SK-MEL-5 (cell line): Measurements from ENCODE around the gene SERTAD3. TPM values are rescaled to one million over a fixed set of nuclear protein-coding genes. Genes with fewer than 3 reads are reported as not detected.
"Not testable (repeated sequence)": the region's sequence is repeated elsewhere in the genome, so short reads cannot be mapped to it uniquely, and the experiment has no call there.

Experiments
- DNase-seq: peaks from one replicate; pipeline ENCODE4 v3.0.0-alpha.2; 2016; ENCODE audit warnings: low read depth, low spot score
- in situ Hi-C: cut with HindIII; loops from 2 replicates; pipeline ENCODE4 v1.10.0; 2016; ENCODE audit warnings: low sequenced_read_pairs, high pct_unique_total_duplicates, low pct_unique_long_range_greater_than_20kb
- total RNA-seq: library from RNA; depleted of rRNA; stranded (reverse); fragments of >200 nt; shearing (Covaris generic); gene quantifications from 2 replicates; pipeline ENCODE4 v1.2.3, GENCODE V29; 2014

SERTAD3 gene
- total RNA-seq, 1 experiment from 2014 or later, result 12.8 TPM

DNA sequence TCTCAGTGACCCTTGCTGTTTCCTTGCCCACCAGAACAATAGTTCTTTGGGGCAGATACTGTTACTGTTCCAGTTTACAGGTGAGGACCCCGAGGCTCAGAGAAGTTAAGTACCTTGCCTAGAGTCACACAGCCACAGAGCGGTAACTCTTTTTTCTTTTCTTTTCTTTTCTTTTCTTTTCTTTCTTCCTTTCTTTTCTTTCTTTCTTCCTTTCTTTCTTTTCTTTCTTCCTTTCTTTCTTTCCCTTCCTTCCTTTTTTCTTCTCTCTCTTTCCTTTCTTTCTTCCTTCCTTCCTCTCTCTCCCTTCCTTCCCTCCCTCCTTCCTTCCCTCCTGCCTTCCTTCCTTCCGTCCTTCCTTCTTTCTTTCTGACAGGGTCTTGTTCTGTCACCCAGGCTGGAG lies 26.1 kb downstream of the SERTAD3 start:
- in situ Hi-C loops, result no loop called here
- no peak for DNase-seq

DNA sequence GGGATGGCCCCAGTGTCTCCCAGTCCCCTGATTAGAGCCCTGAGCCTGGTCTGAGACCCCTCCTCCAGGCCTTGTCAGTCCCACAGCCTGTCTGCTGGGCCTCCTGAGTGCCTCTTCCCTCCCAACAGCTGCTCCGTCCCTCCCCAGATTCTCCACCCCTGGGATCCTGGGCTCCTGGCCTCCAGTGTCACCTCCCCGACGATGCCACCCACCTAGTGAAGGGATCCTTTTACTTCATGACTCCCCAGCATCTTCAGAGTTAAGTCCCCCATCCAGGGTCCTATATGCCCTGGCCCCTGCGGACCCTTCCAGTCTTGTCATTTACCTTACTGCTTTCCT lies 26.5 kb downstream of the SERTAD3 start:
- no peak for DNase-seq
- in situ Hi-C loops, result no loop called here

DNA sequence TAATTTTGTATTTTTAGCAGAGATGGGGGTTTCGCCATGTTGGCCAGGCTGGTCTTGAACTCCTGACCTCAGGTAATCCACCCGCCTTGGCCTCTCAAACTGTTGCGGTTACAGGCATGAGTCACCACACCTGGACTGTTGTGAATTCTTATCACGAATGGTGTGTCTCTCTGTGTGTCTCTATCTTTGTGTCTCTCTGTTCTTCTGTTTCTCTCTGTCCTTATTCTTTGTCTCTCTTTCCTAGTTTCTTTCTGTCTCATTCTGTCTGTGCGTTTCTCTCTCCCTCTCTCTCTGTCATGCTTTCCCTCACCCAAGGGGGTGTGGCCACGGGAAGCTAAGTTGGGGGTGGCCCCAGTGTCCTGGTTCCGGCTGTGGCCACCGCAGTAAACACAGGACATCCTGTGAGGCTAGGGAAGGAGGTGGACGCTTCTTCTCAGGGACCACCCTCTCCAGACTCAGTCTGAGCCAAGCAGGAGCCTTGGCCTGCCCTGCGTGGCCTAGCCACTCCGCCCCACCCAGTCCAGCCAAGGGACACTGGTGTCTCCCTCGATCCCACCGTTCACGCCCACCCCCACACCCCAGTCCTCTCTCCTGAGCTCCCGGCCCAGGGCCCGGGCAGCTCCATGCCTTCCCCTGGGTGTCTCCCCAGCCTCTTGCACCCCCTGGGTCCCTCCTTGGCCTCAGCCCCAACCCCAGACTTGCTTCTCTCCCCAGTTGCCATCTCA lies 27.1 kb downstream of the SERTAD3 start:
- DNase-seq, result no peak

DNA sequence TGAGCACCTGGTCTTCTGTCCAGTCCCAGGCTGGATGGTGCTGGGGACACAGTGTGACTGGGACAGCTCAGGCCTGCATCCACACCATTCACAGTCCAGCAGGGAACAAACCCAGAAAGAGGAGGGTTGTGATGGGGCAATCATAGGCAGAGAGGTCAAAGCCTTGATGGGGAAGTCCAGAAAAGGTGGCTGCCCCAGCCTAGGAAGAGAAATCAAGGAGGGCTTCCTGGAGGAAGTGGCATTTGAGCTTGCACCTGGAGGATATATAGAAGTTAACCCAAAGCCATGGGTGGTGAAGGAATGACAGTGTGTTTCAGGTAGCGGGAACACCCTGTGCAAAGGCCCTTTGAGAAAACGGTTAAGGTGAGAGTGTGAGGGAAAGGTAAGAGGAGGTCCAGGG lies 28.4 kb downstream of the SERTAD3 start:
- in situ Hi-C loops, result no loop called here
- DNase-seq, result no peak

More for the DNA sequence above, 27.1 kb downstream of the SERTAD3 start:
- in situ Hi-C loops, result no loop called here

DNA sequence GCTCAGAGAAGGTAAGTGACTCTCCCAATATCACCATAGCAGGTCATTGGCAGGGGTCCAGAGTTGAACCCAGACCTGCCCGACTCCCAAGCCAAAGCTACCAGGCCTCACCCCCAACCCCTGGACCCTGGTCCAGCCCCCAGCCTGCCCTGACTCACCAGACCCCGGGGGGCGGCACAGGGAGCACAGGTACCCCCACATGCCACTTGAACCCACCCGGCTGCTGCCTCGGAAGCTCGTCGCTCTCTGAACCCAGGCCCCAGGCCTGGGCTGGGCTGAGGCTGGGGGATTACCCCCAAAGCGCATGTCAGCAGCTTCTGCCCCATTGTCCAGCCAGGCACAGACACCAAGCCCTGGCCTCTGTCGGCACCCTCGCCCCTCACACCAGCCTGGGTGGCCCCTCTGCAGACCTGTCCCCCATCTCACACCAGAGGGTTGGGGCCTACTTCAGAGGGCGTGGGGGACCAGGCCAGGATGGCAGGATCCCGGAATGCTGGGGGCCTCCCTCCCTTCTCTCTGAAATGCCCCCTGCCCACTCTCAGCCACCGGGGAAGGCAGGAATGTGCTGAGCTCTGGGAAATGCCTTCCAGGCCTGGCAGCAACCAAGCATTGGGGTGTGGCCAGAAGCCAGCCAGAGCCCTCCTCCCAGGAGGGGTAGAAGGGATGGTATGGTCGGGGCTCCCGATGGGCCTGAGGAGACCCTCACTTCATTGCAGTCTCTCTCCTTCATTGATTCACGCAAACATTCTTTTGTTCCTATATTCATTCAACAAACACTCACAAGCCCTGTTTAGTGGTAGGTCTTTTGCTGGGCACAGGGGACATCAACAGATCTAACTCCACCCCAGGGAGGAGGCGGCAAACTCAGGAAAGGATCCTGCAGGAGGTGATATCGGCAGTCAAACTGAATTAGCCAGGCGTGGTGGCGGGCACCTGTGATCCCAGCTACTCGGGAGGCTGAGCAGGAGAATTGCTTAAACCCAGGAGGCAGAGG lies 29.3 kb downstream of the SERTAD3 start:
- in situ Hi-C loops, result no loop called here
- DNase-seq, result no peak

DNA sequence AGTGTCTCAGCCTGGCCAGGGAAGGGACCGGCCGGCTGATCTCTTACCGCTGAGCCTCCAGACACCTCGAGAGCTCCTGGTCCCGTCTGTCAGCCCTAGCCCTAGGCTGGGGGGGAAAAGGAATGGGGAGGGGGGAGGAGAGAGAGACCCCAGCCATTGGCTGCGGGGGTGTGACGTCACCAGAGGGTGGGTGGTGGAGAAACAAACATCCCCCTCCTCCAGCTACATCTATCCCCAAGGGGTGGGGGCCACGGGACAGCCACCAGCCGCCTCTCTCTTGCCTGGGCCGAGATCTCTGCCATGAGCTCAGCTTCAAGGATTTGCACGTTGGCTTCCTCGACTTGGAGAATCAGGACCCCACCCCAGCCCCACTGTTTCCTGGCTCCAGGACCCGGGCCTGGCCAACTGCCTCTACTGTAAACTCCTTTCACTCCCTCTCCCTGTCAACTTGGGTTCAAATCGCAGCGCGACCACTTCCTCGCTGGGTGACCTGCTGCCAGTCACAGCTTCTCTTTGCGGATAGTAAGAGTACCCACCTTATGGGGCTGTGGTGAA lies 30.8 kb downstream of the SERTAD3 start, which contains the start of gene PRX:
PRX (minus strand) TSS at position 88 of the 555 bp plus-strand sequence. CDS start 5,446 bp downstream, outside the sequence.
- in situ Hi-C loops, result no loop called here
- DNase-seq, result no peak

DNA sequence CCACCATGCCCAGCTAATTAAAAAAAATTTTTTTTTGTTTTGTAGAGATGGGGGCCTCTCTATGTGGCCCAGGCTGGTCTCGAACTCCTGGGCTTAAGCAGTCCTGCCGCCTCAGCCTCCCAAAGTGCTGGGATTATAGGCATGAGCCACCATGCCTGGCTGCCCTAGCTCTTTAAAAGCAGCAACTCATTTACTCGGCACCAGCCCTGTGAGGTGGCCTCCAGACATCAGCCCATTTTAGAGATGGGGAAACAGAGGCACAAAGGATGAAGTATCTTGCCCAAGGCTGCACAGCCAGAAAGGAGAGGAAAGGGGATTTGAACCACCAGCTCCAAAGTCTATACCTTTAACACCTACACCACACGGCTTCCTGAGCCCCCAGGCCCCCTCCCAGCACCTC lies 31.3 kb downstream of the SERTAD3 start:
- in situ Hi-C loops, result no loop called here
- no peak for DNase-seq

DNA sequence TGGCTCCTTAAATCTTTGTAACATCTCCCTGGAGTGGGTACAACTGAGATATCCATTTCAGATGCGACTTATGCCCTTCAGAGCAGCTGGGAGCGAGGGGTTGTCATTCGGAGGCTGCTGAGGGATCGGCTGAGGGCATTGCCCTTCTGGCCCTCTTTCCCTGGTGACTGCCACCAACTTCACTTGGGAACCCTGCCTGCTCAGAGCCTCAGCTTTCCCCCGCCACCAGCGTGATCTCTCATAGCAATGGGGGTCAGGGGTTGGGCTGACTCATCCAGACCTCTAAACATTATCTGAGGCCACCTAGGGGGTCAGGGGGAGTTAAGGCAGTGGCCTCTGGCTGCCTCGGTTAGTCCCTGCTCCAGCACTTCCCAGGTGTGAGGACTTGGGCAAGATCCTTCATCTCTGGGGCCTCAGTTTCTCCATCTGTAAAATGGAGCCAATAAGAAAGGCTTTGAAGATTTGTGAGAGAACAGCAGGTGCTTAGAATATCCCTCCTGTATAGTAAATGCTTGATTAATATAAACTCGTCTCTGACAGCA lies 32.1 kb downstream of the SERTAD3 start:
- in situ Hi-C loops, result no loop called here
- no peak for DNase-seq

DNA sequence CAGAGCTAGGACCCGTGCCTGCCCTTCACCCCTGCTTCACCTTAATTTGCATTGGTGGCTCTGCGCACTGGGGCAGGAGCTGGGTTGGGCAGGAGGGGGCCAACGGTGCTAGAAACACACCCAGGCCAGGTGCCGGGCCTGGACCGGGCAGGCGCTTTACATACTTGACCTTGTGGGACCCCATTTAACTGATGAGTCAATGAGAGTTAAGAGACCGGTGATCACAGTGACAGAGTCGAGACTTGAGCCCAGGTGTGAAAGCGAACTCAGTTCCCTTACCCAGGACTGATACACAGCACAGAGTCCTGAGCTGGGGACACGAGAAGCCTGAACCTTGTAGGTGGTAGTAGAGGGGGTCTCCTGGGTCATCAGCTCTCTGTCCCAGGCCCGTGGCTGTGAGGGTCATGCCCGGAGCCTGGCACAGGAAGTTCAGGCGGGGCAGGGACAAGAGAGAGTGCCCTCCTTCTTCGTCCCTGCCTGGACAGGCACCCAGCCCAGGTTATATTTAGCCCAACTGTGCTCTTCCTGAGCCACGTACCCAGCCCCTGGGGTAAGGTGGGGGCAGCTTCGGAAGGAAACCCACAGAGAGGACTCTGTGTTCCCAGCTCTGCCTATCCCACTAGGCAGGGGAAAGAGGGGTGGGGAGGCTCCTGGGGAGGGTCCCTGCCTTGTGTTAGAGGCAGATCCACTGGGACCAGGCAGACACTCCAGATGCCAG lies 32.9 kb downstream of the SERTAD3 start:
- in situ Hi-C loops, result no loop called here
- DNase-seq, result no peak

DNA sequence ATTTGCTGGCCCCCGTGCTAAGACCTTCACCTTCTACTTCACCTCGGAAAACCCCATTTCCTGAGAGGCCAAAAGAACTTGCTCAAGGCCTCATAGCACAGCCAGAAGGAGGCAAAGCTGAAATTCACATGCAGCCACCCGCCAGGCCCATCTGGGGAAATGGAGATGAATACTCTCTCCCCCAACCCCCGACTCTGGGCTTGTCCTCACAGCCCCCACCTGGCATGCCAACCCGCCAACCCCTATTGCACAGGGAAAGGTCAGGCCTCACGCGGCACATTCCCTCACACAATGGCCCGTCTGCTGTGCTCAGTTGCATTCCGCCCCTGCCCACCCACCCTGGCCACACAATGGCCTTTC lies 34.1 kb downstream of the SERTAD3 start:
- no peak for DNase-seq
- in situ Hi-C loops, result no loop called here

DNA sequence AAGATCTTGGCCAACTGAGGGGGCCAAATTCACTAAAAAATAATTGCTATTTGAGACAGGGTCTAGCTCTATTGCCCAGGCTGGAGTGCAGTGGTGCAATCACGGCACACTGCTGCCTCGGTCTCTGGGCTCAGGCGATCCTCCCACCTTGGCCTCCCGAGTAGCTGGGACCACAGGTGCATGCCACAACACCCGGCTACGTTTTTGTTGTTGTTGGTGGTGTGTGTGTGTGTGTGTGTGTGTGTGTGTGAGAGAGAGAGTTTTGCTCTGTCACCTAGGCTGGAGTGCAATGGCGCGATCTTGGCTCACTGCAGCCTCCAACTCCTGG lies 35.6 kb downstream of the SERTAD3 start:
- DNase-seq, in situ Hi-C loops: not testable (repeated sequence)

DNA sequence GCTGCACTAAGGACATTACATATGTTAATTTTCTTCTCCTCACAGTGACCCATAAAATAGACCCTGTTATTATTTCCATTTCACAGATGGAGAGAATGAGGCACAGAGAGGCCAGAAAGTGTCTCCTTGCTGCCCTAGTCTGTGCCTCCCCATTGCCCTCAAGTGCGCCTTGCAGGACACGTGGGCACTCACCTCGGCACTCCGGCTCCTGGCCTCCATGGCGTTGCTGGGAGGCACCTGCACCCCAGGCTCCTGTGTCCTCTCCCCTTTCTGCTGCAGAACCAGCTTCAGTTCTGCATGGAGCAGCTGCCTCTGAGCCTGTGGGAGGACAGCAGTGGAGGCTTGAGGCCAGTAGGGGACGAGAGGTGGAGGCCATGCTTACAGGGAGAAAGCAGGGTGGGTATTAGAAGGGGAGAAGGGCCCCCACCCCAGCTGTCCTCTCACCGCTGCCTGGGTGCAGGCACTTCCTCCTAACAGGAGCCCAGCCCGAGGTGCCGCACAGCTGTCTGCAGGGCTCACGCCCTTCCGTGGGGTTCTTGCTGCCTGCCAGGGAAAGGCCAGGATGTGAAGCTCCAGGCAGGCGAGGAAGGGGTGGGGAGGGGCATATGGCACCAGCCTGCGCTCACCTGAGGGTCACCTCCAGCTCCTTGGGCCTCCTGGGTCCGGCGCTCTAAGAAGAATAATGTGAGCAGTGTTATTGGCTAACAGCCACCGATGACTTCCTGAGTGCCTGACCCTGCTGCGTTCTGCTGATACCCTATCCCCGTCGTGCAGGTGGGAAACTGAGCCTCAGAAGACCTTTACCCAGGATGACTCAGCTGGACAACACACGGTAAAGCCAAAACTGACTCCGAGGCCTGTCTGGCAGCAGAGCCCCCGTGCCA lies 36.2 kb downstream of the SERTAD3 start:
- in situ Hi-C loops, result no loop called here
- DNase-seq, result no peak

DNA sequence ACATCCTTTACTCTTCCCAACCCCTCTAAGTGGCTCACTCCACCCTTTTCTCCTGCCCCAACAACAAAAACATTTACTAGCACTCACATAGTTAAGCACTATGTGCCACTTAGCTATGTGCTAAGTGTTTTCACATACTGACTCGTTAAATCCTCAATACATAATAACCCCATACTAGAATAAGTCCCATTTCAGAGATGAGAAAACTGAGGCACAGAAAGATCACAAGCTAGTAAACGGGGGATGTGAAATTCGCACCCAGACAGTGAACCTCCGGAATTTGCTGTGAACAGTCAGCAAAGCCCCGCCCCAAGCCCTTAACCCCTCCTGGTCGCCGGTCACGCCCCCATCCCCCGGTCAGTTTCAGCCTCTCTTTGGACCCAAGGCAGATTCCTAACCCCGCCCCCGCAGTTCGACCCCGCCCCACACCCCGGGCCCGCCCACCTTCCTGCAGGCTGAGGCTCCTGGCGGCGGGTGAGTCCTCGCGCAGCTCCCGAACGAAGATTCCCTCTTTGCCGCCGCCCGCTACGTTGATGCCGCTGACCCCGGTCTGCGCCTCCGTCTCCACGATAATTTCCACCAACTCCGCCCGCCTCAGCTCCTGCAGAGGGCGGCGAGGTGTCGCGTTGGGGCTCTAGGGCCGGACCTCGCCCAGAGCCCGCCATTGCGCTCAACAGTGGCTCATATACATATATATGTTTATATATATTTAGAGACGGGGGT lies 40.7 kb downstream of the SERTAD3 start:
- in situ Hi-C loops, result no loop called here

DNA sequence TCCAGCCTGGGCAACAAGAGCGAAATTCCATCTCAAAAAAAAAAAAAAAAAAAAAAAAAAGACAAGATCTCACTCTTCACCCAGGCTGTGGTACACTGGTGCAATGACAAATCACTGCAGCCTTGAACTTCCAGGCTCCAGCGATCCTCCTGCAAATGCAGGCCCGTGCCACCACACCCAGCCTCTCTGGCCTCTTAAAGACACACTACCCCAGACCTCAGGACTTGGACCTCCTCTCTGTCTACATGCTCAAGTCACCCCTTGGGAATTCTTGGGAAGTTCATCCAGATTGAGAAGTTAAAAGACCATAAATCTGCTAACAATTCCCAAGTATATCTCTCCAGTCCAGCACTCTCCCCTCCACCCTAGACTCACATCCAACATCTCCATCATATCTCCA lies 43.6 kb downstream of the SERTAD3 start:
- DNase-seq, result no peak
- in situ Hi-C loops, result no loop called here

More for the DNA sequence above, 40.7 kb downstream of the SERTAD3 start:
- DNase-seq, result peak; percentile 86

DNA sequence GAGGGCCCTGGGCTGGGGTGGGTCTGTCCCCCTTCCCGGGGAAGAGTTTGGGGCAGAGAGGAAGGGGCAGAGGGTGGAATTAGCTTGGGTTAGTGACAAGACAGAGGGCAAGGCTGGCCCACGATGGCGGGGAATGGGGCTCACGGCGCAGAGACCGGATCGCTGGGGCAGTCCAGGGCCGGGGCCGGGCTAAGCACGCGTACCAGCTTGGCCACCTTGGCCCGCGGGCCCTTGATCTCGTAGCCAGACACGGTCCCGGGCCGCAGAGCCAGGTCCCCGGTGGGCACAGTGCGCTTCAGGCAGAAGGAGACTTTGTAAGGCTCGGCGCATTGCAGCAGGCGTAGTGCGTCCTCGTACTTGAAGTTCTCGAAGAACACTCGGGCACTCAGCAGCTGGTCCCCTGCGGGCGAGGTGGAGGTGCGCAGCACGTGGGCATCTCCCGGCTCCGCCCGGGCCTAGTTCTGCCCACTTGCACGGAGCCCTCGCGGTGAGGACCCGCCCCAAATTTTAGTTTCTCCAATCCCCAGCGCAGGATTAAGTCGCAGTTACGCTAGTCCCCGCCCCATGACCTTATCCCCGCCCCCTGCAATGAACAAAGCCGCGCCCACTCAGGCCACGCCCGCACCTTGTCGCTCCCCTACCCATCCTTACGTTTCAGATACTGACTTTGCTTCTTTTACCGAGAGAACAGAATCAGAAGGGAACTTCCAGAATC lies 45.6 kb downstream of the SERTAD3 start:
- in situ Hi-C loops, result no loop called here
- no peak for DNase-seq

DNA sequence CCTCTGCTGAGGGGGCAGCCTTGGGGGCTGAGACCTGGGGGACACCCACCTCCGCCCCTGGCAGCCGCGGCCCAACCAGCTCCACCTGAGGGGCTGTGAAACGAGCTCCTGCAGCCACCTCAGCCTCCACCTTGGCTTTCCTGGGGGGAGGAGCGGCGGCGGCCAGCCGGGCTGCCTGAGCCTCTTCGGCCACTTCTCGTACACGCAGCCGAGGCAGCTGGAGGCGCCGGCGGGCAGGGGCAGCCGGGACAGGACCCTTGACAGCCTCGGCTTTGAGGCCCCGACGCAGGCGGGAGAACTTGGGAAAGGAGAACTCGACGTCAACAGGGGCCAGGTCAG lies 46.6 kb downstream of the SERTAD3 start:
- DNase-seq, result no peak
- in situ Hi-C loops, result no loop called here
